Right lobe of liver (tissue), 4 donors: ENCODE measurements around the gene HBEGF.

Experiments
- POLR2A ChIP-seq: fragments of 450-650 bp; IDR thresholded peaks from one replicate; pipeline ENCODE4 v1.6.1; 2017; ENCODE audit warnings: antibody characterized with exemption, mild to moderate bottlenecking
- TF ChIP-seq, protein P1 (sequence below), 4 donors: fragments of 200-600 bp in 3 of 4; fragments of 450-650 bp in 1 of 4; IDR thresholded peaks; one replicate each; pipeline versions ENCODE4 v1.5.1 to v1.8.0; 2016 to 2022; ENCODE audit warnings: antibody characterized with exemption in 4 of 4, mild to moderate bottlenecking in 2 of 4
- donor health status: DM: no; HTN: no; CAD: no.
- donor health status: DM: no; HTN: no; CAD: no.
- donor health status: DM: no; HTN: yes; CAD: no.

DNA sequence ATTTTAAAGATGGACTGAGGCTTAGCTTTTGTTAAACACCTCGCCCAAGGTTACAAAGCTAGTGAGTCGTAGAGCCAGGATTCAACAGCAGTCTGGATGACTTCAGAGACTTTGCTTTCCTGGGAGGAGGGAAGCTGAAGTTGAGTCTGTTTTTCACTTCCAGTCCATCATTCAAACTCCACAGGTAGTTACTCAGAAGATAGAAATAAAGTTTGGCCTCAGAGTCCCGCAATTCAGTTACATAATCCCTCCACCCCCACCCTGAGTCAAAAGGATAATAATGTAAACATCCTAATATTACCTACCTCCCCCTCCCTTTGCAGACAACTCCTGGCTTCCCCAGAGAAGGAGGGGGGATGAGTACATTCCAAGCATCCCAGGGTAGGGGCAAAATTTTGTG, 8.1 kb downstream of the HBEGF start:
- TF ChIP-seq, protein P1, sequence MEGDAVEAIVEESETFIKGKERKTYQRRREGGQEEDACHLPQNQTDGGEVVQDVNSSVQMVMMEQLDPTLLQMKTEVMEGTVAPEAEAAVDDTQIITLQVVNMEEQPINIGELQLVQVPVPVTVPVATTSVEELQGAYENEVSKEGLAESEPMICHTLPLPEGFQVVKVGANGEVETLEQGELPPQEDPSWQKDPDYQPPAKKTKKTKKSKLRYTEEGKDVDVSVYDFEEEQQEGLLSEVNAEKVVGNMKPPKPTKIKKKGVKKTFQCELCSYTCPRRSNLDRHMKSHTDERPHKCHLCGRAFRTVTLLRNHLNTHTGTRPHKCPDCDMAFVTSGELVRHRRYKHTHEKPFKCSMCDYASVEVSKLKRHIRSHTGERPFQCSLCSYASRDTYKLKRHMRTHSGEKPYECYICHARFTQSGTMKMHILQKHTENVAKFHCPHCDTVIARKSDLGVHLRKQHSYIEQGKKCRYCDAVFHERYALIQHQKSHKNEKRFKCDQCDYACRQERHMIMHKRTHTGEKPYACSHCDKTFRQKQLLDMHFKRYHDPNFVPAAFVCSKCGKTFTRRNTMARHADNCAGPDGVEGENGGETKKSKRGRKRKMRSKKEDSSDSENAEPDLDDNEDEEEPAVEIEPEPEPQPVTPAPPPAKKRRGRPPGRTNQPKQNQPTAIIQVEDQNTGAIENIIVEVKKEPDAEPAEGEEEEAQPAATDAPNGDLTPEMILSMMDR (IDR thresholded peaks at IDR 0.05): no peak
- TF ChIP-seq POLR2A: no peak
